ENCODE measurements around the gene CXCL12.

DNA sequence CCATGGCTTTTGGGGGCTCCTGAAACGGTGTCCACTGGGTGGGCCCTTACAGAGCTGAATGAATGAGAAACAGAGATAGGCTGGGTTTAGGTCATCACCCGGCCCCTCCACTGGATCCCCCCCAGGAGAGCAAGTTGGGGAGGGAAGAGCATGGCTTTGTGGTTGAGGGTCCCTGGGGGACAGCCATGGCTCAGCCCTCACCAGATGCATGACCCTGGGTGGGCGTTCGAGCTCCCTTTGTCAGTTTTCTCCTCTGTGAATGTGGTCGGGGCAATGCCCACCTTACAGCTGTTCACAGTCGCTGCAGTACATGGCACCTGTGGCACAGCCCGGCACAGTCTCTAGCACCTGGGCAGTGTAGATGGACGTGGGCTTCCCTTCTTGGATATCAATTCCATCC is 40.6 kb upstream of the CXCL12 start:
- TF ChIP-seq EZH2 (IDR thresholded peaks at IDR 0.05; ENCODE audit: insufficient read depth, poor library complexity, severe bottlenecking) (no peak), EZH2phosphoT487 (IDR thresholded peaks at IDR 0.05; ENCODE audit: insufficient read depth, low read depth) (no peak)
